ENCODE measurements around the gene PCDHGA1.

GRCh38 chr5:141504216-141504615 is 173.9 kb downstream of the PCDHGA1 start:
- TF ChIP-seq CTCF (conservative IDR thresholded peaks at IDR 0.05; ENCODE audit: low read depth, low read length) (no peak), EZH2 (IDR thresholded peaks at IDR 0.05; ENCODE audit: low read length, unreplicated experiment) (no peak)
